Upper lobe of left lung (tissue), 4 donors: ENCODE results near the gene APOF.

Source experiments
- POLR2AphosphoS5 ChIP-seq, 2 donors: sonication (generic); formaldehyde crosslinking; IDR thresholded peaks; one replicate each; pipeline ENCODE4 v1.5.1; 2017; ENCODE audit warnings: antibody characterized with exemption in 2 of 2
- TF ChIP-seq, protein P1 (sequence below), 6 experiments: fragments of 450-650 bp in 4 of 6; fragments of 200-600 bp in 2 of 6; sonication (generic) in 2 of 6; IDR thresholded peaks; one replicate each; pipeline ENCODE4 v1.5.1; 2016 to 2019; ENCODE audit warnings: antibody characterized with exemption in 6 of 6

DNA sequence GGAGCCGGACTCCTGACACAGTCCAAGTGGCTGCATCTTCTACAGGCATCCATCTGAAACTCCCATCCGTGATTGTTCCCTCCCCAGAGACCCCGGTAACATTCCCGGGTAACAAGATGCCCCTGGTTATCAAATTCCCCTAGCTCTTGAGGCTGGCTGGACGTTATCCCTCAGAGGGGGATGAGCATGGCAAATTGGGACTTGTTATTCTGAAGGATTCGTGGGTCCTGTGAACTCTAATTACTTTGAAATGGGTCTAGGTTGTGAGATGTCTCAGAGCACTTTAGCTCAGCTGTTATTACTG lies 28.2 kb downstream of the APOF start:
- no peak for TF ChIP-seq POLR2AphosphoS5 (IDR thresholded peaks at IDR 0.05)
- TF ChIP-seq, protein P1, sequence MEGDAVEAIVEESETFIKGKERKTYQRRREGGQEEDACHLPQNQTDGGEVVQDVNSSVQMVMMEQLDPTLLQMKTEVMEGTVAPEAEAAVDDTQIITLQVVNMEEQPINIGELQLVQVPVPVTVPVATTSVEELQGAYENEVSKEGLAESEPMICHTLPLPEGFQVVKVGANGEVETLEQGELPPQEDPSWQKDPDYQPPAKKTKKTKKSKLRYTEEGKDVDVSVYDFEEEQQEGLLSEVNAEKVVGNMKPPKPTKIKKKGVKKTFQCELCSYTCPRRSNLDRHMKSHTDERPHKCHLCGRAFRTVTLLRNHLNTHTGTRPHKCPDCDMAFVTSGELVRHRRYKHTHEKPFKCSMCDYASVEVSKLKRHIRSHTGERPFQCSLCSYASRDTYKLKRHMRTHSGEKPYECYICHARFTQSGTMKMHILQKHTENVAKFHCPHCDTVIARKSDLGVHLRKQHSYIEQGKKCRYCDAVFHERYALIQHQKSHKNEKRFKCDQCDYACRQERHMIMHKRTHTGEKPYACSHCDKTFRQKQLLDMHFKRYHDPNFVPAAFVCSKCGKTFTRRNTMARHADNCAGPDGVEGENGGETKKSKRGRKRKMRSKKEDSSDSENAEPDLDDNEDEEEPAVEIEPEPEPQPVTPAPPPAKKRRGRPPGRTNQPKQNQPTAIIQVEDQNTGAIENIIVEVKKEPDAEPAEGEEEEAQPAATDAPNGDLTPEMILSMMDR (IDR thresholded peaks at IDR 0.05): no peak
